Cardiac muscle cell (in vitro differentiated cells and primary cell): ENCODE measurements around the gene KDM8. TPM values are rescaled to one million over a fixed set of nuclear protein-coding genes. Genes with fewer than 3 reads are reported as not detected.

Experiments
- DNase-seq, 2 donors: peaks; one replicate each; pipeline versions ENCODE4 v3.0.0 to v3.0.0-alpha.2; 2010 to 2017; ENCODE audit warnings: low read depth in 1 of 2, low spot score in 1 of 2
- H3K27ac ChIP-seq: fragments of 200-600 bp; sonication (generic); 2 replicates; pipeline ENCODE4 v1.5.1; 2016
- H3K27me3 ChIP-seq: fragments of 200-600 bp; sonication (generic); 2 replicates; pipeline ENCODE4 v1.6.0; 2016; ENCODE audit warnings: control low read depth
- H3K36me3 ChIP-seq: fragments of 200-600 bp; sonication (generic); 2 replicates; pipeline ENCODE4 v1.5.1; 2016; ENCODE audit warnings: control low read depth
- H3K4me1 ChIP-seq: fragments of 200-600 bp; sonication (generic); 2 replicates; pipeline ENCODE4 v1.8.1; 2017; ENCODE audit warnings: low read depth, mild to moderate bottlenecking, mixed run types
- H3K4me3 ChIP-seq: fragments of 200-600 bp; sonication (generic); 2 replicates; pipeline ENCODE4 v1.5.1; 2016; ENCODE audit warnings: mild to moderate bottlenecking
- H3K9me3 ChIP-seq: fragments of 200-600 bp; sonication (generic); 2 replicates; pipeline ENCODE4 v1.5.1; 2017; ENCODE audit warnings: low read depth, mild to moderate bottlenecking, control low read depth
- CTCF ChIP-seq: IDR thresholded peaks from 2 replicates; pipeline ENCODE4 v1.5.1; 2012; ENCODE audit warnings: low read depth, mild to moderate bottlenecking, low read length
- polyA plus RNA-seq: library from polyadenylated mRNA; unstranded; fragments of >200 nt; fragmentation: Nextera tagmentation; extraction: Ambion mirVana; gene quantifications from 2 replicates; pipeline ENCODE4 v1.2.1, GENCODE V29; 2016
- total RNA-seq: library from RNA; depleted of rRNA; stranded (reverse); fragments of >200 nt; gene quantifications from 2 replicates; pipeline ENCODE4 v1.2.3, GENCODE V29; 2016

Gene KDM8
- total and polyA plus RNA-seq, 2 experiments from 2014 or later: 8.5 to 10.5 TPM

GRCh38 chr16:27208081-27208680 lies 4.9 kb downstream of the KDM8 start:
- no peak for TF ChIP-seq CTCF
- no peak for DNase-seq
- H3K36me3 ChIP-seq: peaks cover 3% of the 10 kb centered on the region

GRCh38 chr16:27208796-27209195 lies 5.5 kb downstream of the KDM8 start:
- Histone ChIP-seq H3K4me3 (no peak overlapping the region), H3K27ac (no peak overlapping the region), H3K36me3 (peaks cover 3% of the 10 kb centered on the region), H3K4me1 (peaks cover 9% of the 10 kb centered on the region), H3K9me3 (no peaks in the 10 kb centered on the region), H3K27me3 (no peaks in the 10 kb centered on the region)
- no peak for TF ChIP-seq CTCF
- no peak for DNase-seq

More at GRCh38 chr16:27208081-27208680, 4.9 kb downstream of the KDM8 start:
- H3K27me3 ChIP-seq: no peaks in the 10 kb centered on the region
- no peak overlapping the region for H3K4me3 ChIP-seq
- no peaks in the 10 kb centered on the region for H3K9me3 ChIP-seq
- no peak overlapping the region for H3K27ac ChIP-seq
- peaks cover 9% of the 10 kb centered on the region for H3K4me1 ChIP-seq

- Histone ChIP-seq H3K4me3 (no peak overlapping the region), H3K27me3 (no peaks in the 10 kb centered on the region), H3K36me3 (peaks cover 3% of the 10 kb centered on the region), H3K4me1 (peaks cover 5% of the 10 kb centered on the region), H3K9me3 (no peaks in the 10 kb centered on the region), H3K27ac (no peak overlapping the region)
- TF ChIP-seq CTCF: no peak
- no peak for DNase-seq
Observed at GRCh38 chr16:27209591-27209990, 6.3 kb downstream of the KDM8 start.

GRCh38 chr16:27210174-27210573 lies 6.8 kb downstream of the KDM8 start:
- no peak overlapping the region for H3K4me3 ChIP-seq
- no peak overlapping the region for H3K27ac ChIP-seq
- H3K9me3 ChIP-seq: no peaks in the 10 kb centered on the region
- DNase-seq: no peak
- H3K36me3 ChIP-seq: peaks cover 3% of the 10 kb centered on the region
- H3K4me1 ChIP-seq: no peaks in the 10 kb centered on the region
- no peaks in the 10 kb centered on the region for H3K27me3 ChIP-seq
- TF ChIP-seq CTCF: no peak

GRCh38 chr16:27211026-27211425 lies 7.7 kb downstream of the KDM8 start:
- TF ChIP-seq CTCF: no peak
- H3K27me3 ChIP-seq: no peaks in the 10 kb centered on the region
- peaks cover 3% of the 10 kb centered on the region for H3K36me3 ChIP-seq
- no peak for DNase-seq
- H3K4me1 ChIP-seq: no peaks in the 10 kb centered on the region
- no peaks in the 10 kb centered on the region for H3K9me3 ChIP-seq
- H3K27ac ChIP-seq: no peak overlapping the region
- H3K4me3 ChIP-seq: no peak overlapping the region
